Astrocyte of the cerebellum (primary cell): ENCODE measurements around the gene EMC8.

Experiments used
- DNase-seq: peaks from one replicate; pipeline ENCODE4 v3.0.0-alpha.2; 2011; ENCODE audit warnings: low read depth
- H3K4me3 ChIP-seq: 2 replicates; pipeline ENCODE4 v1.5.1; 2011; ENCODE audit warnings: mild to moderate bottlenecking, low read depth, low read length, moderate library complexity
- in situ Hi-C: cut with HindIII; loops from 2 replicates; pipeline ENCODE4 v1.10.0; 2017; ENCODE audit warnings: low sequenced_read_pairs
- TF ChIP-seq, protein P1 (sequence below): IDR thresholded peaks from 2 replicates; pipeline ENCODE4 v1.5.1; 2012; ENCODE audit warnings: low read length, low read depth, moderate library complexity, mild to moderate bottlenecking; ENCODE audit errors: missing control alignments

EMC8 gene

DNA sequence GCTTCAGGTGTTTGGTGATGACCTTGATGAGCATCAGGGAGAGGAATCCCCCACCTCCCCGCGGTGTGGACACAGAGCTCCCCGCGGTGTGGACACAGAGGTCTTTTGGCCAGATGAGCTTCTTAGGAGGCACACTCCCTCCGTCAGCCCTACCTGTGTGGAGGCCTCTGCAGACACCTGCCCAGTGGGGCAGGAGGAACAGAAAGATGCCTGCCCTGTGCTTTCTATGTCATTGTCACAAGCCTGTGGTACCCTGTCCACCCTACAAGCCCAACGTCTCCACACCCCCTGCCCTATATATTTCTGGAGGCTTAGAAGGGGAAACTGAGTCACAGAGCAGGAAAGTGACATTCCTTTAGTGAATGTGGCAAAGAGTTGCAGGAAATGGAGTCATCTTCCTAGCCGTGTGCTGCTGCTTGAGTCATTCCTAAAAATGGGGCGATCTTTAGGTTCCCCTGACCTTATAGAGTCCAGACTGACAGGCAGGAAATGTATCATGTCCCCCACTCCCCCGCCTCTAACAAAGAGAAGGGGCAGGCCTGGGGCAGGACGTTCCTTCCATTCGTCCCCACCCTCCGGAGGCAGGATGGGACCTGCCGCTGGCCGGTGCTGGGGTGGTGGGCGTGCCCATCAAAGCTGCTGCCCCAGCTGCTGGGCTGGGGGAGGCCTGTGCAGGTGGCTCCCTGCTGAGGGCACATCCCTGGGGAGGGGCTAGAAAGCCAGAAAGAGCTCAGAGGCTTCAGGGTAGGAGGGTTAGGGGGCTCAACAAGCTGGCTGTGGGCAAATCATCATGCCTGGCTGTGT is 47.4 kb downstream of the EMC8 start:
- DNase-seq = no peak
- TF ChIP-seq, protein P1, sequence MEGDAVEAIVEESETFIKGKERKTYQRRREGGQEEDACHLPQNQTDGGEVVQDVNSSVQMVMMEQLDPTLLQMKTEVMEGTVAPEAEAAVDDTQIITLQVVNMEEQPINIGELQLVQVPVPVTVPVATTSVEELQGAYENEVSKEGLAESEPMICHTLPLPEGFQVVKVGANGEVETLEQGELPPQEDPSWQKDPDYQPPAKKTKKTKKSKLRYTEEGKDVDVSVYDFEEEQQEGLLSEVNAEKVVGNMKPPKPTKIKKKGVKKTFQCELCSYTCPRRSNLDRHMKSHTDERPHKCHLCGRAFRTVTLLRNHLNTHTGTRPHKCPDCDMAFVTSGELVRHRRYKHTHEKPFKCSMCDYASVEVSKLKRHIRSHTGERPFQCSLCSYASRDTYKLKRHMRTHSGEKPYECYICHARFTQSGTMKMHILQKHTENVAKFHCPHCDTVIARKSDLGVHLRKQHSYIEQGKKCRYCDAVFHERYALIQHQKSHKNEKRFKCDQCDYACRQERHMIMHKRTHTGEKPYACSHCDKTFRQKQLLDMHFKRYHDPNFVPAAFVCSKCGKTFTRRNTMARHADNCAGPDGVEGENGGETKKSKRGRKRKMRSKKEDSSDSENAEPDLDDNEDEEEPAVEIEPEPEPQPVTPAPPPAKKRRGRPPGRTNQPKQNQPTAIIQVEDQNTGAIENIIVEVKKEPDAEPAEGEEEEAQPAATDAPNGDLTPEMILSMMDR = no peak
- in situ Hi-C loops = no loop called here
- no peak overlapping the region for H3K4me3 ChIP-seq

- no peak for DNase-seq
- TF ChIP-seq, protein P1 = no peak
- in situ Hi-C loops = no loop called here
- H3K4me3 ChIP-seq = peak within 1 kb of the TSS; percentile 47
These were observed 48.3 kb downstream of the EMC8 start, which contains the start of gene C16orf74 for GRCh38 chr16:85750827-85751697. TSS of gene C16orf74 (minus strand) at chr16:85751096. CDS start at chr16:85735217, 15,879 bp downstream.

GRCh38 chr16:85750146-85750826 is 49.1 kb downstream of the EMC8 start:
- H3K4me3 ChIP-seq = peak overlapping the region; percentile 47
- TF ChIP-seq, protein P1 = no peak
- DNase-seq = no peak
- in situ Hi-C loops = no loop called here

DNA sequence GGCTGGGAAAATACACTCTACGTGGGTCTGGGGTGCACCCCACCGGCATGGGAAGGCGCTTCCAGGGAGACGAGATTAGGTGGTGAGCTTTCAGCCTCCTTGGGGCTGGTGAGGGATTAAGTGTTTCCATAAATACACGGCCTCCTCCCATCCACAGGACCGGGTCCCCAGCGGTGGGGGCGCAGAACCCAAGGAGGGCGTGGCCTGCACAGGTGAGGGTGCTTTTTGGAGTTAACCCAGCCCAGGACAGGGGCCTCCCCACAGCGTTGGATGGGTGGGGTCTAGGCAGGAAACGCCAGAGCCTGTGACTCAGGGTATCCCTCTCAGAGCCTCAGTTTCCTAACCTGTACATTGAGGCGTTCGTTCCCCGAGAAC is 49.6 kb downstream of the EMC8 start:
- no peak for DNase-seq
- TF ChIP-seq, protein P1 = no peak
- H3K4me3 ChIP-seq = peak overlapping the region; percentile 47
- in situ Hi-C loops = no loop called here

- no peak overlapping the region for H3K4me3 ChIP-seq
These were observed 52.7 kb downstream of the EMC8 start for GRCh38 chr16:85746460-85747215.

More at GRCh38 chr16:85746460-85747215, 52.7 kb downstream of the EMC8 start:
- DNase-seq = no peak
- in situ Hi-C loops = no loop called here
- TF ChIP-seq, protein P1 = no peak
